ENCODE measurements around the gene ENAH.

GRCh38 chr1:225638853-225639252, 14.1 kb downstream of the ENAH start:
- TF ChIP-seq CTCF (IDR thresholded peaks at IDR 0.05) (no peak), POLR2AphosphoS5 (IDR thresholded peaks at IDR 0.05) (no peak), POLR2A (IDR thresholded peaks at IDR 0.05; ENCODE audit: low read depth) (no peak), EP300 (IDR thresholded peaks at IDR 0.05) (no peak)
